K562 (cell line): Measurements from ENCODE around the gene SATB2. TPM values are rescaled to one million over a fixed set of nuclear protein-coding genes. Genes with fewer than 3 reads are reported as not detected.
A peak's percentile ranks its signal among the peaks of the same experiment; 100 is the strongest.

Experiments used
- AFF4 ChIP-seq: sonication (generic); formaldehyde crosslinking; IDR thresholded peaks from 2 replicates; pipeline ENCODE4 v1.8.0; 2023; ENCODE audit warnings: mild to moderate bottlenecking, missing genetic modification reagents
- BCLAF1 ChIP-seq, 2 experiments: fragments of 450-650 bp in 1 of 2; IDR thresholded peaks; 2 replicates each; pipeline ENCODE4 v1.6.1; 2011 to 2017; ENCODE audit warnings: low read depth in 2 of 2, antibody characterized with exemption in 1 of 2, borderline replicate concordance in 1 of 2, low read length in 1 of 2, mild to moderate bottlenecking in 1 of 2, mixed read lengths in 1 of 2; ENCODE audit not compliant: control insufficient read depth in 1 of 2
- DACH1 ChIP-seq: fragments of 450-650 bp; IDR thresholded peaks from 2 replicates; pipeline ENCODE4 v1.6.1; 2018; ENCODE audit not compliant: partially characterized antibody
- E2F6 ChIP-seq, 2 experiments: IDR thresholded peaks; 2 replicates each; pipeline ENCODE4 v1.6.1; 2011; ENCODE audit warnings: borderline replicate concordance in 1 of 2, control low read depth in 1 of 2, low read depth in 1 of 2, low read length in 1 of 2, mild to moderate bottlenecking in 1 of 2, mixed read lengths in 1 of 2, moderate library complexity in 1 of 2; ENCODE audit not compliant: insufficient read depth in 1 of 2, insufficient read length in 1 of 2, poor library complexity in 1 of 2, severe bottlenecking in 1 of 2; ENCODE audit errors: extremely low read depth in 1 of 2
- ILF3 ChIP-seq: fragments of 450-650 bp; IDR thresholded peaks from 2 replicates; pipeline ENCODE4 v1.6.1; 2018; ENCODE audit warnings: antibody characterized with exemption, mild to moderate bottlenecking, moderate library complexity, borderline replicate concordance
- ILK ChIP-seq: fragments of 450-650 bp; IDR thresholded peaks from 2 replicates; pipeline ENCODE4 v1.6.1; 2016; ENCODE audit warnings: missing genetic modification characterization, low read depth, mild to moderate bottlenecking, missing compliant biosample characterization, moderate library complexity, borderline replicate concordance
- MBD2 ChIP-seq: sonication (generic); IDR thresholded peaks from 2 replicates; pipeline ENCODE4 v1.6.1; 2016; ENCODE audit warnings: low read depth, borderline replicate concordance
- MEIS2 ChIP-seq: fragments of 450-650 bp; IDR thresholded peaks from 2 replicates; pipeline ENCODE4 v1.6.1; 2014; ENCODE audit warnings: mild to moderate bottlenecking; ENCODE audit not compliant: partially characterized antibody
- MTF1 ChIP-seq: fragments of 250-450 bp; sonication (Bioruptor Pico); IDR thresholded peaks from 2 replicates; pipeline ENCODE4 v1.9.0; 2021; ENCODE audit warnings: moderate library complexity, mild to moderate bottlenecking, inconsistent platforms, borderline replicate concordance
- NCOA2 ChIP-seq, 2 experiments: fragments of 450-650 bp; IDR thresholded peaks; 2 replicates each; pipeline ENCODE4 v1.6.1; 2018; ENCODE audit warnings: mild to moderate bottlenecking in 2 of 2, moderate library complexity in 1 of 2; ENCODE audit not compliant: partially characterized antibody in 2 of 2
- PML ChIP-seq: IDR thresholded peaks from 2 replicates; pipeline ENCODE4 v1.6.1; 2012; ENCODE audit warnings: low read length, inconsistent platforms
- PTTG1 ChIP-seq: fragments of 450-650 bp; IDR thresholded peaks from 2 replicates; pipeline ENCODE4 v1.6.1; 2016; ENCODE audit warnings: low read depth, mild to moderate bottlenecking, missing genetic modification characterization, missing compliant biosample characterization
- ZNF639 ChIP-seq, 2 experiments: fragments of 200-800 bp in 1 of 2; sonication (Bioruptor generic) in 1 of 2; sonication (generic) in 1 of 2; formaldehyde crosslinking in 1 of 2; IDR thresholded peaks in 1 of 2; conservative IDR thresholded peaks in 1 of 2; 2 replicates each; pipeline versions ENCODE4 v1.5.0 to v1.6.1; 2016 to 2020; ENCODE audit warnings: missing compliant biosample characterization in 1 of 2, missing genetic modification characterization in 1 of 2, missing genetic modification reagents in 1 of 2
- ZNF766 ChIP-seq: fragments of 200-800 bp; sonication (Bioruptor generic); conservative IDR thresholded peaks from 2 replicates; pipeline ENCODE4 v1.6.1; 2016; ENCODE audit warnings: missing genetic modification characterization, missing compliant biosample characterization
- polyA plus RNA-seq, 8 experiments: library from polyadenylated mRNA; depleted of rRNA in 4 of 8; stranded (reverse) in 5 of 8; unstranded in 3 of 8; fragments of >200 nt; fragmentation: Nextera tagmentation in 2 of 8; fragmentation: Illumina TruSeq in 1 of 8; extraction: Ambion mirVana in 2 of 8; extraction: Trizol in 1 of 8; gene quantifications; 2 replicates each; pipeline versions ENCODE4 v1.2.1 to v1.2.3, GENCODE V29; 2011 to 2014; ENCODE audit warnings: inconsistent platforms in 1 of 8, missing spikeins in 1 of 8
- total RNA-seq, 7 experiments: library from RNA; depleted of rRNA in 6 of 7; stranded (reverse); fragments of >200 nt in 6 of 7; fragmentation: Illumina TruSeq in 2 of 7; extraction: Trizol in 2 of 7; gene quantifications; 2 replicates each; pipeline versions ENCODE4 v1.2.1 to v1.2.3, GENCODE V29; 2011 to 2021; ENCODE audit warnings: low replicate concordance in 1 of 7
- TF ChIP-seq, protein P1 (sequence below): fragments of 450-650 bp; IDR thresholded peaks from one replicate; pipeline ENCODE4 v1.6.1; 2018; ENCODE audit warnings: mild to moderate bottlenecking, moderate library complexity; ENCODE audit not compliant: partially characterized antibody

SATB2 gene
- total and polyA plus RNA-seq, 9 of the 15 experiments (the other 6 are each of a cell fraction or from before 2014, with no cell fraction given): 4.5 to 34.0 (median 15.1) TPM

GRCh38 chr2:199458806-199459285 is 1.1 kb upstream of the SATB2 start (continued):
- TF ChIP-seq, protein P1, sequence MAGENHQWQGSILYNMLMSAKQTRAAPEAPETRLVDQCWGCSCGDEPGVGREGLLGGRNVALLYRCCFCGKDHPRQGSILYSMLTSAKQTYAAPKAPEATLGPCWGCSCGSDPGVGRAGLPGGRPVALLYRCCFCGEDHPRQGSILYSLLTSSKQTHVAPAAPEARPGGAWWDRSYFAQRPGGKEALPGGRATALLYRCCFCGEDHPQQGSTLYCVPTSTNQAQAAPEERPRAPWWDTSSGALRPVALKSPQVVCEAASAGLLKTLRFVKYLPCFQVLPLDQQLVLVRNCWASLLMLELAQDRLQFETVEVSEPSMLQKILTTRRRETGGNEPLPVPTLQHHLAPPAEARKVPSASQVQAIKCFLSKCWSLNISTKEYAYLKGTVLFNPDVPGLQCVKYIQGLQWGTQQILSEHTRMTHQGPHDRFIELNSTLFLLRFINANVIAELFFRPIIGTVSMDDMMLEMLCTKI: no peak
- TF ChIP-seq BCLAF1 (IDR thresholded peaks at IDR 0.05; ENCODE audit: borderline replicate concordance in 1 of 2, control insufficient read depth in 1 of 2, low read depth in 2 of 2, low read length in 1 of 2): no peak
- peak; percentile 16; the same call in 1 of the 2 replicates for TF ChIP-seq AFF4 (CRISPR knock-in tag)
- TF ChIP-seq ZNF766: no peak
- no peak for TF ChIP-seq MTF1 (CRISPR knock-in tag)
- no peak for TF ChIP-seq ILF3
- no peak for TF ChIP-seq NCOA2 (IDR thresholded peaks at IDR 0.05; ENCODE audit: partially characterized antibody in 2 of 2)
- TF ChIP-seq MEIS2: no peak
- TF ChIP-seq DACH1: no peak
- TF ChIP-seq ILK (tag): no peak
- TF ChIP-seq MBD2: no peak
- TF ChIP-seq PTTG1: no peak
- no peak for TF ChIP-seq ZNF639 (CRISPR knock-in tag; conservative IDR thresholded peaks at IDR 0.05 in 1 of 2, IDR thresholded peaks at IDR 0.05 in 1 of 2)
- no peak for TF ChIP-seq PML
- peak in 1 of 2 experiments; percentile 45 for TF ChIP-seq E2F6 (IDR thresholded peaks at IDR 0.05; ENCODE audit: borderline replicate concordance in 1 of 2, extremely low read depth in 1 of 2, insufficient read depth in 1 of 2, insufficient read length in 1 of 2, low read depth in 1 of 2, low read length in 1 of 2, poor library complexity in 1 of 2, severe bottlenecking in 1 of 2)
